CD4-positive, alpha-beta T cell treated with Interleukin-15 for 1 hour (primary cell): ENCODE data around the gene GTF2IRD2.
"Not testable (repeated sequence)": the region's sequence is repeated elsewhere in the genome, so short reads cannot be mapped to it uniquely, and the experiment has no call there.

ENCODE experiments used
- DNase-seq: peaks from one replicate; pipeline ENCODE4 v3.0.0-alpha.2; 2020

The GTF2IRD2 gene

GRCh38 chr7:74850833-74851721 lies at the start of gene GTF2IRD2:
Gene GTF2IRD2, minus strand, starts transcription at chr7:74851605. Its CDS starts 15,227 bp downstream, at chr7:74836378.
- peak; percentile 91 for DNase-seq

GRCh38 chr7:74890158-74891123 lies 39.0 kb upstream of the GTF2IRD2 start:
- DNase-seq, result peak; percentile 80

- not testable (repeated sequence) for DNase-seq
These were observed 38.2 kb upstream of the GTF2IRD2 start for GRCh38 chr7:74889518-74890129.

- DNase-seq, result not testable (repeated sequence)
These were observed 33.9 kb upstream of the GTF2IRD2 start for GRCh38 chr7:74885295-74885694.

GRCh38 chr7:74882110-74882509 lies 30.7 kb upstream of the GTF2IRD2 start:
- not testable (repeated sequence) for DNase-seq

- DNase-seq, result not testable (repeated sequence)
These were observed 23.5 kb upstream of the GTF2IRD2 start for GRCh38 chr7:74874748-74875512.

GRCh38 chr7:74874104-74874747 lies 22.8 kb upstream of the GTF2IRD2 start:
- not testable (repeated sequence) for DNase-seq

GRCh38 chr7:74872542-74872941 lies 21.1 kb upstream of the GTF2IRD2 start:
- not testable (repeated sequence) for DNase-seq

GRCh38 chr7:74865777-74866176 lies 14.4 kb upstream of the GTF2IRD2 start:
- not testable (repeated sequence) for DNase-seq

GRCh38 chr7:74849853-74850252 lies 1.6 kb downstream of the GTF2IRD2 start:
- not testable (repeated sequence) for DNase-seq

- DNase-seq, result not testable (repeated sequence)
These were observed 21.0 kb downstream of the GTF2IRD2 start for GRCh38 chr7:74830411-74830810.

GRCh38 chr7:74829959-74830358 lies 21.4 kb downstream of the GTF2IRD2 start:
- not testable (repeated sequence) for DNase-seq

GRCh38 chr7:74821259-74821658 lies 30.1 kb downstream of the GTF2IRD2 start:
- not testable (repeated sequence) for DNase-seq

GRCh38 chr7:74820146-74820805 lies 31.1 kb downstream of the GTF2IRD2 start:
- not testable (repeated sequence) for DNase-seq

- DNase-seq, result peak; percentile 27
These were observed 35.5 kb downstream of the GTF2IRD2 start for GRCh38 chr7:74815882-74816281.

- DNase-seq, result not testable (repeated sequence)
These were observed 52.8 kb downstream of the GTF2IRD2 start for GRCh38 chr7:74798644-74799043.

GRCh38 chr7:74797848-74798622 lies 53.4 kb downstream of the GTF2IRD2 start:
- DNase-seq, result not testable (repeated sequence)

GRCh38 chr7:74789200-74789736 lies 62.1 kb downstream of the GTF2IRD2 start:
- not testable (repeated sequence) for DNase-seq

- DNase-seq, result peak; percentile 95
These were observed 62.8 kb downstream of the GTF2IRD2 start for GRCh38 chr7:74788369-74789150.
